Skin of body (tissue), 2 donors: Measurements from ENCODE around the gene RNF115. TPM values are rescaled to one million over a fixed set of nuclear protein-coding genes. Genes with fewer than 3 reads are reported as not detected.
"Not testable (repeated sequence)": the region's sequence is repeated elsewhere in the genome, so short reads cannot be mapped to it uniquely, and the experiment has no call there.

Source experiments
- DNase-seq: peaks from one replicate; lab custom pipeline; 2025; lab: John Stamatoyannopoulos, UW
- total RNA-seq: library from RNA; depleted of rRNA; stranded (reverse); fragments of >200 nt; gene quantifications from one replicate; pipeline ENCODE4 v1.2.3, GENCODE V29; 2014

Gene RNF115
- total RNA-seq: 14.4 TPM

DNA sequence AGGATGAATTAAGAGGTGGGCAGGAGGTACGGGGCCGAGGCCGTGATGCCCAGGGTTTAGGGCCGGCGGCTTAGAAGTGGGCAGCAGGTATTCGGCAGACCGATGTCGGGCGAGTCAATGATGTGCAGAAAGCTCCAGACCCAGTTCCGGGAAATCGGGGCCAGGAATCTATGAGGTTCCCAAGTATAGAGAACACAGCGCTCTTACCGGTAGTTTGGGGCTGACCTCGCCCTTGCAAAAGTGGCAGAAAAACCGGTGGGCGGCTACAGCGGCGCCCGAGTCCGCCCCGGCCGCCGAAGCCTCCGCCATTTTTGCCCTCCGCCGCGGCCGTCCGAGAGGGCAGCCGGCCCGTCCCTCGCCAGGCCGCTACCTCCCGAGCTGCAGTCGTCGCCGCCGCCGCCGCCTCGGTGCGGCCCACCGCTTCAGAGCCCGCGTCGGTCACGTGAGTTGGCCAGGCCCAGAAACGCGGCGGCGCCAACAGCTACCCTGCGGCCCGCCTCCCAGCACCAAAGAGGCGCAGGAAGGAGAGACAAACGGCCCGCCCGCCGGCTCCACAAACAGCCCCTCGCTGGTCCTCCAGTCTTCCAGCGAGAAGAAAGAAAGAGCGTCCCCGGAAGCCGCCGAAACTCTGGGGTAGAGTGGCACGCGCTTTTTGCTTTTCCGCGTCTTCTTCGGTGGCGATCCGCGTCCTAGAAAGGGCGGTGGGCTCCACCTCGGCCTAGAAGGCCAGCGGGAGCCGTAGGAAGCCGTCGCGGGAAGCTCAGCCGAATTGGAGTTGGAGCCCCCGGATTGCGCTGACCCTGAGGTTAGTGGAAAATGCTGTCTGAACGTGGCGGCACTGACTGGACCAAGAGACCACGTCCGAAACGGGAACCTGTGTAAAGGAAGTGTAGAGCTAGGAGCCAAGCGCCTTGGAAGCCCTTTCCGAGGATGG, at the start of gene RNF115, which contains the start of gene POLR3C:
RNF115 (minus strand) TSS at position 531 of the 934 bp plus-strand sequence; CDS start at position 309, 222 bp downstream.
POLR3C (plus strand) TSS at position 636 of the 934 bp plus-strand sequence. CDS start 1,577 bp downstream, outside the sequence.
- DNase-seq: peak; percentile 91

DNA sequence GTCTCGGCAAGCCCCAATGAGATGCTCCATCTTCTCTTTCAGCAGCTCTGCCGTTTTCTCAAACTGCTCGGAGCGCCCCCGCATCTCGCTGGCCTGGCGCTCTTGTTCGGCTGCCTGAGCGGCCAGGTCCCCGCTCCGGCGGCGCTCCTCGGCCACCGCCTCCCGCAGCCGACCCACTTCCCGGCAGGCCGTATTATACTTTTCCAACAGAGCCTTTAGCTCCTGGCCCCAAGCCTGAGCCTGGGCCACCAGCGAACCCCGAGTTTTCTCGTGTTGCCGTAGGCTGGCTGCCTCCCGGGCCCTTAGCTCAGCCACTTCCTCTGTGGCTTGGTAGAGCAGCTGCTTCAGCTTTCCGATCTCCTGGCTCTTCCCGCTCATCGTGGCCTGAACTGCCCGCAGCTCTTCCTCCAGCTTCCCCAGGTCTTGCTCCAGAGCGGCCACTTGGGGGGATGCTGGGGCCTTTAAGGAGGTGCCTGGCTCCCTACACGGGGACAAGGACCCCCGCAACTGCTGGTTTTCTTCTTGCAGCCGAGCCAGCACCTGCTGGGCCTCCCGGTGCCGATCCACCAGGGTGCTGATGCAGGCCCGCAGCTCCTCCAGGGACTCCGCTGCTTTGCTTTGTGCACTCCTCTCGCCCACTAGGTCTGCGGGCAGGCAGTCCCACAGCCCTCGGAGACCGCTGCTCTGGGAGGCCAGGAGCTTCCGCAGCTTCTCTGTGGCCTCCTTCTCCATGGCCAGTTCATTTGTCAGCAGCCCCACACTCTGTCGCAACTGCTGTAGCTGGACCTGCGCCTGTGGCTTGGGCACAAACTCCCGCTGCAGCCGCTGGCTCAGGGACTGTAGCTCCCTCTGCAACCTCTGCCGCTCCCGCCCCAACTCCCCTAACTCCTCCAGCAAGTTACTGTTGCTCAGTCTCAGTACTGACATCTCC, 48.4 kb upstream of the RNF115 start:
- DNase-seq: no peak

DNA sequence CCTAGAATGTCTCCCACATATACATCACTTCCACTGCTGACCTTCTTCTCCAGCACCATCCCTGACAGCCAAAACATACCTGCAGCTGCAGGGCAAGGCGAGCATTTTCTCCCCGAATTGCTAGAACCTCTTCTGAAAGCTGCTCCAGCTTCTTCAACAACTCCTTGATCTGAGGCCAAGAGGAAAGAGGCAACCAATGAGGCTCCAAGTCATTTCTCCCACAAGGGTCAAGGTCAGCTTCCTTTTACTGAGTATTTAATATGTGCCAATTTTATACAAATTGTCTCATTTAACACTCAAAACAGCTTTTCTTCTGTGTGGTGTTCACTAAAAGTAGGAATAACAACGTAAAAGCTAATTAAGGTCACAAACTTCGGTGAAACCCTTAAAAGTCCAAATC, 44.3 kb upstream of the RNF115 start:
- DNase-seq: no peak

DNA sequence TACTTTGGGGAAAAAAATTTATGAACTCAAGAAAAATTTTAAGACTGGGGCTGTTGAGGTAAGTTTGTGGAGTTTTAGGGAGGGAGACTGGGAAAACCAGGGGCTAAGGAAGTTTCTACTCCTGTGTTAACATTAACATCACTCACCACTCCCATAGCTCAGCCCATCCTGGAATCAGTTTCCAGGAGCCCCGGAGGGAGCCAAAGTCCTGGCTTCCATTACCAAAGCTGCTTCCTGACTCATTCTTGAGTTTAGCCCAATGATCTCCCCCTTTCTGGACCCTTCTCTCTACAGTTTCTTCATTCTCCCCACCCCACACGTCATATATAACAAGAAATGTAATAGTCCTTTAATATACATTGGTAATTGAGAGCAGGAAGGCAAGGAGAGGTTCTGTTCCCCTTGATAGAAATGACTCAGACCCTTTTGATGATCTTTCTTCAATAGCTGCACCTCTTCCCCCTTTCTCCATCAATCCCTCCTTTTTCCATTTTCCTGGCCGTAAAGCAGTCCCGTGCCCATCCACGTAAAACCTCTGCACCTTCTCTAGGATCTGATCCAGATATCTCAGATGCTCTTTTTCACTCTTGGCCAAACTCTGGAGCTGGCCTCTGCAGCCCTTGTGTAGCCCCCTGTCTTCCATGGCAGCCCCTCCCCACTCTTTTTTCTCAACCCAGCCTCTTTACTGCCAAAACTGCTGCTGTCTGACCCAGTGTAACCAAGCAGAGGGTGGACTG, 39.6 kb upstream of the RNF115 start:
- peak; percentile 54 for DNase-seq

DNA sequence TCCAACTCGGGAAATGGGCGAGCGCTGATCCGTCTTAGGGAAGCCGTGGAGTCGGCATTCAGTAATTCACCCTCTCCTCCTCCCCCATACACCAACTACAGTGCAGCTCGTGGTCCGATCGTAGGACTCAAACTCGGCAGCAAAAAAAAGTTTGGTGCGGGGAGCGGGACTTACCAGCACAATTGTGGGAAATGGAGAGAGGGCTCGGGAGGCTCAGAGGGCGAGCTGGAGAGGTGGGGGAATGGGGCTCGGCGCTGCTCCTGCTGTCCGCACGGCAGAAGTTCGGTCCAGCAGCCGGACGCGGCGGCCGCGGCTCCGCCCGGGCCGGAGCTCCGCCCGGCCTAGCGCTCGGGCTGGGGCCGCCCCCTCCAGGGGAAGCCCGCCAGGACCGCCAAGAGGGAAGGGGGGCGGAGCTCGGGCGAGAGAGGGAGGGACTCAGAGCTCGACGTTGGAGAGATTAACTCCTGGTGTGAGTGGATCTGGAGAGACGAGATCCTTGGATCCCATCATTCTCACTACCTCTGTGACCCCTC, 35.7 kb upstream of the RNF115 start:
- DNase-seq: peak; percentile 77

DNA sequence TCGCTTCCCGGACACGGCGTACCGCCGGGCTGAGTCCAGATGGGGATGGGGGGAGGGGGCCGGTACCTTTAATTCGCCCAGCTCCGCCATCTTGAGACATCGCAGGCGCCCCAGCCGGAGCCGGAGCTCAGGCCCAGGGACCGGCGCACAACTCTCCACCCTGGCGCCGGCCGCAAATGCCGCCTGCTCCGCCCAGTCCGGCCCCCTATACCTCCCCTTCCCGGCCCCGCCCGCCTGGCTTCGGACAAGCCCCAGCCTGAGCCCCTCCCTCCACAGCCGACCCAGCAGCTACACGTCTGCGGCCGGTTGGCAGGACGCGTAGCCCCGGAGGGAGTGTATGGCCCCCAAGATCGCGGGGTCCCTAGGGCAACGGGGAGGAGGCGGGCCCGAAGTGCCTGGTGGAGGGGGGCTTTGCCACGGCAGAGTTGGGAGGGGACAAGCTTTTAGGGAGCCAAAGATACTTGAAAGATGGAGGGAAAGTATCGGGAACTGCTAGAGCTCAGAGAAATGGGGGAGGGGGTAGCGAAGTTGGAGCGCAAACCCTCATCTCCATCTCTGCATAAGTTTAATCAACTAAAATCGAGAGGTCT, 35.1 kb upstream of the RNF115 start, which contains the start of gene PIAS3:
PIAS3 (minus strand) TSS at position 181 of the 590 bp plus-strand sequence; CDS start at position 90, 91 bp downstream.
- peak; percentile 96 for DNase-seq

DNA sequence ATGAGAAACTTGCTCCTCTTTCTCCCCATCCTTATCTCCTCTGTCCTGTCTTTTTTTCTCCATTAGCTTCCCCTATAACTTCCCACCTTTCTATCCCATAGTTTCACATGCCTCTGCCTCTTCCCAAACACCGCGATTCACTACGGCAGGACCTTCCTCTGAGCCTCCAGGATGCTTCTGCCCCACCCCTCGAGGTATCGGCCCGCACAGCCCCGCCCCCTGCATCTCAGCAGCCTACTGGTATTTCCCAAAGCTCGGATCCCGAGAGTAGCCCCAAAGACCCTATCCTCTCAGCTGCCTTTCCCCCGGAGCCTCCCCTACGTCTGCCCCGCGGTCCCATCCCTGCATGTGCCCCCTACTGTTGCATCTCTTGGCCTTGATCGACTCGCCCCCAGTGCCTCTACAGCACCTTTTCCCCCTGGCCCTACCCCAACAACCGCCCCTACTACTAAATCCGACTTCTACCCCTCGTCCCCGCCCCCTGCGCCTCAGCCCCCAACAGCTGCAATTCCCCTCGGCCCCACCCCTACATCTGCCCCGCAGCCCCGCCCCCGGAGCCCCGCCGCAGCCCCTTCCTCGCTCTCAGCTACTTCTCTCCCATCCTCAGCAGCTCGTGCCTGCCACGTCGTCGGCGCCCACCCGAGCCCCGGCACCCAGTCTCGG, 34.5 kb upstream of the RNF115 start:
- no peak for DNase-seq

DNA sequence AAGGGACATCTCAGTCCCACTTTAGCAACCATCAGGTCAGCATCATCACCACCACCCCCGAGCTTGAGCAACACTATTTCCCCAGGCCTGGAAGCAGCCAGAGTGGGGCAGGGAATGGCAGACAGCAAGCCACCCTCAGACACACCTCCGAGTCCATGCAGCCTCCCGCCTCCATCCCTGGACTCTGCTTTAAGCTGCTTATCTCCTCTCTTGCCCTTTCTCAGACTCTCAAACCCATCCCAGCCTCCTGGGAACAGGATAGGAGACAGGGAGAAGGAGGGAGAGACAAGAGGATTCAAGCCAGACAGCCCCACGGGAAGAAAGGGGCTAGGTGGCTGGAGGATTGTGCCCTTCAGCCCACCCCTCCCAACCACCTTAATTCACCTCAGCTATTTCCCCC, 33.3 kb upstream of the RNF115 start:
- DNase-seq: no peak

DNA sequence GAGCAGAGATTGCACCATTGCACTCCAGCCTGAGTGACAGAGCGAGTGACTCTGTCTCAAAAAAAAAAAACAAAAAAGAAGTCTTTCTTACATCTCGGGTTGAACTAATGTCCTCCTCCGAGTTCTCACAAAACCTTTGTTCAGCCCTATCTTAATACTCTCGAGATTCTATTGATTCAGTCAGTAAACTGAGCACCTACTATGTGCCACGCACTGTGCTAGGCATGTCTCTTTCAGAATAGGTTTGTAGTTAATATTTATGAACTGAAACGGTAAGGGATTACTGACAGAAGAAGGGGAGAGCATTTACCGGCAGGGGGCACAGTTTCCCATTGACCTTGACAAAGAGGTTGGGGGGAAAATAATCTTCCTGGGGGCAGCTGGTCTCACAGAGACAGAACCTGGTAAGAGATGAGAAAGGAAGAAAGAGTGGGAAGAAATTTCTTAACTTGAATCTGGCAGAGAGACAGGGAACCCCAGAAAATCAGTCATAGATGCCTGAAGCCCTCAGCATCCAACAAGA, 31.6 kb upstream of the RNF115 start:
- no peak for DNase-seq

DNA sequence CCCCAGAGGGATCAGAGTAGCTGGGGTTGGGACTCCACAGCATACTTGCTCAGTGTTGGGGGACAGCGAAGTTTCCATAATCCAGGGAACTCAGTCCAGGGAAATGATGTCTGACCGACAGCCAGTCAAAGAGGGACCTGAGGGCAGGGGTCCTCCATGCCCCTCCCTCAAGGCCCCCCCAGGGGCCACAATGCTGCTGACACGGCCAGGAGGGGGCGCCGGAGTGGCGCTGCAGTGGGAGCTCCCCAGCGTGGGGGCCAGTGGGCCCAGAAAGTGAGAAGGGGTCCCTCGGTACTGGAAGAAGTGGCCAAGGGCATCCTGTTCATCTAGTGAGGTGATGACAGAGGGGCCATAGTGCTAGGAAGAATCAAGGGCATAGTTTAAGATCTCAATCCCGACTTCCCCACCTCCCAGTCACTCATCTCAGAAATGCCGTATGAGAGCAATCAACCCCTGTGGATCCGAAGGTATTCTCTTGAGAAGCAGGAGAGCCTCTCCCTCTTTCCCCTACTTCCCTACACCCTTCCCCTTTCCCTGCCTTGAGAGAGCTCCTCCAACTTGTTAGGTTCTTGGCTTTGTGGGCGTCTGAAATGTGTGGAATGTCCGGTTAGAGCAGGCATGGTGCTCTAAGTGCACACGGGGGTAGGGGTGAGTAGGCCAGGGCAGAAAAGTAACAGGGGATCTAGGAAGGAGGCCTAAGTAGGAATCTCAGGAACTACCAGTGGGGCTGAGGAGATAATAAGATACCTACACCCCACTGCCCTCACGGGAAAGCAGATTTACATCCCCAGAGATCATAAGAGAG, 25.7 kb upstream of the RNF115 start:
- DNase-seq: no peak

DNA sequence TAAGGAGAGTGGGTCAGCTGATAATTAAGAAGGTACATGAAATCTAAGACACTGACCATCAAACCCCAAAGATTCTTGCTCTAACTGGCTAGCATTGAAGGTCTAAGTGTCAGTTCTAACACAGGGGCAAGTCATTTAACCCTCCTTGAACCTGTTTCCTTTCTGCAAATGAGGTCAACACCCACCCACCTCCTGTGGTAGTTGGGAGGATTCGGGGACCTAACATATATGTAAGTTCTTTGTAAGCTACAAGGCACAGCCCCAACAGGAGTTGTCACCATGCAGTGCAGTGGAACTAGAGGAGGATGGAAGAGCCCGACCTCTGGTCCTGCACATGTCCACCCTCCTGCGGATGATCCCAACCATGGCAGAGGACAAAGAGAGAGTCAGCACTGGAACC, 23.9 kb upstream of the RNF115 start:
- DNase-seq: no peak

DNA sequence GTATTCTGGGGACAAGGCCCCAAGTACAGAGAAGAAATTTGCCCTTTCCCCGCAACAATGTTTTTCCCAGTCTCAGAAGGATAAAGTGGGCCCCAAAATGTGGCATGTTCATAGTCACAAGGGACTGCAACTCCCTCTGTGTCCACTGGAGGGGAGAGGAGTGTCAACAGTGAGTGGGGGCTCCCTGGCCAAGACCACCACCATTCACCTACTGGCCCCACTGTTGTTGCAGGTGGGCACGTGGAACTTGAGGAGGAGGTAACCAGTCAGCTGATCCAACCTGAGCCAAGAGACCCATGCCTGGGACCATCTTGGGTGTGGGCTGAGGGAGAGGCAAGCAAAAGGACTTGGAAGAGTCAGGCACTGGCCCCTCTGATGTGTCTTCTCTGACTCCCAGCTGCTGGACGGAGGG, 22.3 kb upstream of the RNF115 start:
- no peak for DNase-seq

DNA sequence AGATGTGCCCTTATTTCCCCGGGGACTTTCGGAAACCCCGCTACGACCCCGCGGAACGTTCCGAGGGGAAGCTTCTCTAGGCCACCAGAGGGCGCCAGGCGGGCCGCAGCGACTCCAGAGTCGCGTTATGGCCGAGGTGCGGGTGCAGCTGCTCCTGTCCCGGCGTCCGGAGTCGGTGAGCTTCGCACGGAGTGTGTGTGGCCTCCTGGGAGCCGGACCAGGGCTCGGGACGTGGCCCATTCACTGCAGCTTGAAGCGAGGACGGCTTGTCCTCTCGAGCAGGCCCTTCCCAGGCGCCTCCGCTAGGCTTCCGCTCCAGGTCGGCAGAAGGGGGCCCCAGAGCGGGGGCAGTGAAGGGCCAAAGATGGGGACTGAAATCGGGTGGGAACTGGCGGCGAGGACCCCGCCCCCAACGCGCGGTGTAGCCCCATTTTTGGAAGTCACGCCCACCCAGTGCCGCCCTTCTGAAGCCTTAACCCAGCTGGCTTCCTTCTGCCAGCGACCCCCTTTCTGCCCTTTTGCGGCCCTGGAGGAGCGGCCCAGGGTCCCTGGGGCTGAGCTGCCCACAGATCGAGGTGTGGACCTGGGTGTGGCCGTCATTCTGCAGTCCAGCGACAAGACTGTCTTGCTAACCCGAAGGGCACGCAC, 21.7 kb upstream of the RNF115 start, which contains the start of gene NUDT17:
NUDT17 (plus strand) TSS at position 117 of the 648 bp plus-strand sequence; CDS start at position 128, 11 bp downstream.
- peak; percentile 50 for DNase-seq

DNA sequence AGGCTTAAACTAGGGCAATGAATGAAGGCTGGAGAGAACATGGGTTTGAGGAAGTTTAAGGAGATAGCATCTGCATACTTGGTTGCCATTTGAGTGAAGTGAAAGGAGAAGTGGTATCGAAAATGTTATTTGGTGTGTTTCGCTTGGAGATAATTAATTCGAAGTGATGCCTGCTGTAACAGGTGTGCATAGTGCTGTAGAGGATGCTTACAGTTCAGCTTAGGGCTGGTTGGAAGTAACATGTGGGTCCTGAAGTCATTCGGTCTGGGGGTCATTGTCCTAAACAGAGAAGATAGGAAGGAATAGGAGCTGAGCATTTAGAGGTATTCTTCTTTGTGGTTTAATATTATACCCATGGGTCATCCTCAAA, 21.2 kb upstream of the RNF115 start:
- no peak for DNase-seq

DNA sequence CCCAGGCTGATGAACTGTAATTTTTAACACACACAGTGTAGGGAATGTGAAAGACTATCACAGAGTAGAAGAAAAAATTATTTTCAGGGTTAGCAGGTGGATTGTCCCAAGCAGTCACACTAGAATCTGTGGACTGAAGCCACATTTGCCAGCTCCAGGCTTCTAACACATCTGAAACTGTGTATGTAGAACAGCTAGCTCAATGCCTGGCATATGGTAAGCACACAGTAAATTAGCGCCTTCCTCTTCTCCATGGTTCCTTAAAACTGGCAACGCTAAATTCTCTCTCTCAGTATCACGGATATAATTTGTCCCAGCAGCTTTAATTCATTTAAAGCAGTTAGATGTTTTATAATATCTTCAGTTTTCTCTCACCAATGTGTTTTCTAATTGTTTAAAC, 19.1 kb upstream of the RNF115 start:
- no peak for DNase-seq

DNA sequence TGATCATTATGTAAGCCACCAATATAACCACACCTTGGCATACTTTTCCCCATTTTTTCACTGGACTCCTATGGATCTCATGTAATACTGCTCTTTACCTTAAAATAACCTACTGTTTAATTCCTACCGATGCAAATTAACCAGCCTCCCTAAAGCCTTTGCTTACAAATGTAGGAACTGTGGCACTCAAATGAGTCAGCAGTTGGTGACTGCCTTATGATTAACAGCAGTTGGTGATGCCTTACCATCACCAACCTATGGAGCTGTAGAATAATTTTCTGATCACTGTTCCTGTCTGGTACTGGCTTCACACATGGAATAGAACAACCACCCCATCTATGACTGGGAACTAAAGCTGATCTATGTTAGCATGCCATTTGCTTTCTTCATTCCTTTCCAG, 13.8 kb upstream of the RNF115 start:
- no peak for DNase-seq

DNA sequence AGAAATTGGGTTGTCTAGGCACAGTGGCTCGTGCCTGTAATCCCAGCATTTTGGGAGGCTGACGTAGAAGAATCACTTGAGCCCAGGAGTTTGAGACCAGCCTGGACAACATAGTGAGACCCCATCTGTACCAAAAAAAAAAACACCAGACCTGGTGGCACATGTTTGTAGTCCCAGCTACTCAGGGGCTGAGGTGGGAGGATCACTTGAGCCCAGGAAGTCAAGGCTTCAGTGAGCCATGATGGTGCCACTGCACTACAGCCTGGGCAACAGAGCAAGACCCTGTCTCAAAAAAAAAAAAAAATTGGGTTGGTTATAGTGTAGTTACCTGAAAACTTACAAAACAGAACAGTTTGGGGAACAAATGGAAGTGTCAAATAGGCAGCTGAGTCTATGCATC, 6.9 kb upstream of the RNF115 start:
- not testable (repeated sequence) for DNase-seq

DNA sequence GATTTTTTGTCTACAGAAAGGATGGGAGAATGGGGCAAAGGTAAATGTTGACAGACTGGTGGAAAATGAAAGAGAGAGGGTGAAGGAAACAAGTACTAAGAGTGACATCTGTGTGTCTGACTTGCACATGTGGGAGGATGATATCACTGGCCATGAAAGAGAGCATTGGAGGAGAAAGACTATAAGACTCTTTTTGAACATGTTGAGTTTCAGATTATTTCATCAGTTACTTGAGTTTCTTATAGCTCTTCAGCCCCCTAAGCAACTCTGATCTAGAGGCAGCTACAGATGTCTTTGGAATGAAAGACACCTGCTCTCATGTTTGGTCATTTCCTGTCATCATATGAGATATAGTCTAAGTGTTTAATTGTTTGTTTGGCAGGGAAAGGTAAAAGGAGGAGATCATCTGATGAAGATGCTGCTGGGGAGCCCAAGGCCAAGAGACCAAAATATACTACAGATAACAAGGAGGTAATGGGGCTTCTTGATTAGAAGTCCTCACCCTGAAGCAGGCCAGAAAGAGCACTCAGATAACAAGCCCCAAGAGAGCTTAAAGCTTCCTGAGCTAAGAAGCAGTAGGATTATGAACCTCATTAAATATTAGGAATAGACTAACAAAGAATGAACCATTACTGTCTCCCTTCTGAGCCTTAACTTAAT, 4.6 kb upstream of the RNF115 start:
- no peak for DNase-seq
